SK-N-SH treated with all-trans-retinoic acid at 6 μM for 48 hours (cell line): Measurements from ENCODE around the gene FOXN1.

Experiments used
- ATAC-seq: fragments of 200-7000 bp; cut with Tn5 transposase; 3 replicates; pipeline ENCODE4 v1.9.1; 2020; ENCODE audit warnings: mild to moderate bottlenecking, moderate library complexity
- BACH2 ChIP-seq: fragments of 250-450 bp; sonication (Bioruptor Pico); IDR thresholded peaks from 2 replicates; pipeline ENCODE4 v1.9.0; 2021; ENCODE audit warnings: mild to moderate bottlenecking, borderline replicate concordance
- CREB5 ChIP-seq: fragments of 250-450 bp; sonication (Bioruptor Pico); IDR thresholded peaks from 2 replicates; pipeline ENCODE4 v1.5.1; 2020; ENCODE audit warnings: low read depth, mild to moderate bottlenecking, moderate library complexity
- CSDC2 ChIP-seq: fragments of 250-450 bp; sonication (Bioruptor Pico); IDR thresholded peaks from 2 replicates; pipeline ENCODE4 v1.5.0; 2020; ENCODE audit warnings: mild to moderate bottlenecking, moderate library complexity
- CSRNP3 ChIP-seq: fragments of 250-450 bp; sonication (Bioruptor Pico); IDR thresholded peaks from 2 replicates; pipeline ENCODE4 v1.5.1; 2021; ENCODE audit warnings: mild to moderate bottlenecking, moderate library complexity
- ESRRG ChIP-seq: fragments of 250-450 bp; sonication (Bioruptor Pico); IDR thresholded peaks from 2 replicates; pipeline ENCODE4 v1.6.1; 2021; ENCODE audit warnings: mild to moderate bottlenecking
- GLIS3 ChIP-seq: fragments of 250-450 bp; sonication (Bioruptor Pico); IDR thresholded peaks from 2 replicates; pipeline ENCODE4 v1.5.0; 2020; ENCODE audit warnings: mild to moderate bottlenecking, moderate library complexity
- ISL1 ChIP-seq: fragments of 250-450 bp; sonication (Bioruptor Pico); IDR thresholded peaks from 2 replicates; pipeline ENCODE4 v2.1.2; 2022; ENCODE audit warnings: mild to moderate bottlenecking, moderate library complexity
- OSR1 ChIP-seq: fragments of 250-450 bp; sonication (Bioruptor Pico); IDR thresholded peaks from 2 replicates; pipeline ENCODE4 v1.8.0; 2022; ENCODE audit warnings: moderate library complexity, mild to moderate bottlenecking, inconsistent platforms
- PATZ1 ChIP-seq: fragments of 250-450 bp; sonication (Bioruptor Pico); IDR thresholded peaks from 2 replicates; pipeline ENCODE4 v1.8.0; 2020; ENCODE audit warnings: mild to moderate bottlenecking, moderate library complexity, borderline replicate concordance
- POU6F1 ChIP-seq: fragments of 250-450 bp; sonication (Bioruptor Pico); IDR thresholded peaks from 2 replicates; pipeline ENCODE4 v1.8.0; 2021; ENCODE audit warnings: low read depth, mild to moderate bottlenecking, moderate library complexity, borderline replicate concordance
- PPARA ChIP-seq: fragments of 250-450 bp; sonication (Bioruptor Pico); IDR thresholded peaks from 2 replicates; pipeline ENCODE4 v1.5.0; 2020; ENCODE audit warnings: mild to moderate bottlenecking, borderline replicate concordance
- SNAI2 ChIP-seq: fragments of 250-450 bp; sonication (Bioruptor Pico); IDR thresholded peaks from 2 replicates; pipeline ENCODE4 v1.5.0; 2020; ENCODE audit warnings: mild to moderate bottlenecking, moderate library complexity
- TCF4 ChIP-seq: fragments of 250-450 bp; sonication (Bioruptor Pico); IDR thresholded peaks from 2 replicates; pipeline ENCODE4 v1.8.0; 2021; ENCODE audit warnings: mild to moderate bottlenecking, moderate library complexity, borderline replicate concordance
- TOX ChIP-seq: fragments of 250-450 bp; sonication (Bioruptor Pico); IDR thresholded peaks from 2 replicates; pipeline ENCODE4 v1.8.0; 2021; ENCODE audit warnings: mild to moderate bottlenecking, moderate library complexity, borderline replicate concordance
- TSHZ2 ChIP-seq: fragments of 250-450 bp; sonication (Bioruptor Pico); IDR thresholded peaks from 2 replicates; pipeline ENCODE4 v1.5.0; 2020; ENCODE audit warnings: mild to moderate bottlenecking, moderate library complexity
- ZC3H10 ChIP-seq: fragments of 250-450 bp; sonication (Bioruptor Pico); IDR thresholded peaks from 2 replicates; pipeline ENCODE4 v1.5.1; 2021; ENCODE audit warnings: mild to moderate bottlenecking, moderate library complexity
- ZFP3 ChIP-seq: fragments of 250-450 bp; sonication (Bioruptor Pico); IDR thresholded peaks from 2 replicates; pipeline ENCODE4 v1.5.0; 2020; ENCODE audit warnings: mild to moderate bottlenecking, moderate library complexity
- ZFP30 ChIP-seq: fragments of 450-650 bp; formaldehyde crosslinking; IDR thresholded peaks from 2 replicates; pipeline ENCODE4 v1.5.0; 2022; ENCODE audit warnings: mild to moderate bottlenecking, moderate library complexity
- ZNF565 ChIP-seq: fragments of 450-650 bp; formaldehyde crosslinking; conservative IDR thresholded peaks from 2 replicates; pipeline ENCODE4 v1.5.0; 2020; ENCODE audit warnings: low read depth, mild to moderate bottlenecking, moderate library complexity
- ZNF8 ChIP-seq: fragments of 450-650 bp; formaldehyde crosslinking; IDR thresholded peaks from 2 replicates; pipeline ENCODE4 v1.5.0; 2020; ENCODE audit warnings: mild to moderate bottlenecking, moderate library complexity

Gene FOXN1

GRCh38 chr17:28495635-28496034 is 10.5 kb upstream of the FOXN1 start:
- ATAC-seq = no peak
- TF ChIP-seq ZNF8 (CRISPR knock-in tag) (no peak), ISL1 (CRISPR knock-in tag) (no peak)

GRCh38 chr17:28497931-28498330 is 8.2 kb upstream of the FOXN1 start:
- no peak for TF ChIP-seq OSR1 (CRISPR knock-in tag)
- TF ChIP-seq BACH2 (CRISPR knock-in tag) = no peak
- no peak for TF ChIP-seq POU6F1 (CRISPR knock-in tag)
- no peak for TF ChIP-seq SNAI2 (CRISPR knock-in tag)
- TF ChIP-seq GLIS3 (CRISPR knock-in tag) = no peak
- TF ChIP-seq ZFP3 (CRISPR knock-in tag) = no peak
- TF ChIP-seq ZC3H10 (CRISPR knock-in tag) = no peak
- TF ChIP-seq, all 23 proteins: peak for 0
- no peak for ATAC-seq

- ATAC-seq = no peak
- TF ChIP-seq TSHZ2 (CRISPR knock-in tag) (no peak), PATZ1 (CRISPR knock-in tag) (no peak), ISL1 (CRISPR knock-in tag) (no peak), ZNF565 (CRISPR knock-in tag) (no peak), ZC3H10 (CRISPR knock-in tag) (no peak), PPARA (CRISPR knock-in tag) (no peak), ZFP30 (CRISPR knock-in tag) (no peak), SNAI2 (CRISPR knock-in tag) (no peak), GLIS3 (CRISPR knock-in tag) (no peak), CSDC2 (no peak), ESRRG (CRISPR knock-in tag) (no peak), CSRNP3 (no peak), POU6F1 (CRISPR knock-in tag) (no peak), ZNF8 (CRISPR knock-in tag) (no peak), CREB5 (CRISPR knock-in tag) (no peak), TOX (CRISPR knock-in tag) (no peak), TCF4 (CRISPR knock-in tag) (no peak), OSR1 (CRISPR knock-in tag) (no peak)
These were observed 7.3 kb upstream of the FOXN1 start for GRCh38 chr17:28498652-28499363.
